Measurements from ENCODE around the gene CHID1.

GRCh38 chr11:830295-831117, 80.1 kb downstream of the CHID1 start:
- no peak for TF ChIP-seq ESRRA (IDR thresholded peaks at IDR 0.05; ENCODE audit: borderline replicate concordance, low read depth)
- no peak for TF ChIP-seq POLR2AphosphoS5 (IDR thresholded peaks at IDR 0.05; ENCODE audit: control insufficient read depth, insufficient read depth, low read depth, low read length)
- no peak for TF ChIP-seq NRF1 (conservative IDR thresholded peaks at IDR 0.05 in 1 of 2, IDR thresholded peaks at IDR 0.05 in 1 of 2)
- TF ChIP-seq HCFC1 (IDR thresholded peaks at IDR 0.05; ENCODE audit: low read depth, low read length) = no peak
